Tibial artery (tissue), 4 donors: ENCODE measurements around the gene PSMB10.
A peak's percentile ranks its signal among the peaks of the same experiment; 100 is the strongest.
"Not testable (repeated sequence)": the region's sequence is repeated elsewhere in the genome, so short reads cannot be mapped to it uniquely, and the experiment has no call there.

ENCODE experiments used
- DNase-seq, 2 donors: peaks; one replicate each; pipeline ENCODE4 v3.0.0-alpha.2; 2019
- H3K27ac ChIP-seq, 2 donors: fragments of 200-600 bp; sonication (generic) in 1 of 2; 1 replicate in 1 of 2; 2 replicates in 1 of 2; pipeline ENCODE4 v1.5.1; 2018 to 2019; ENCODE audit warnings: mild to moderate bottlenecking in 1 of 2
- H3K27me3 ChIP-seq, 2 donors: fragments of 200-600 bp; sonication (generic) in 1 of 2; one replicate each; pipeline versions ENCODE4 v1.5.1 to v1.6.0; 2016 to 2019
- H3K36me3 ChIP-seq, 3 donors: fragments of 200-600 bp; sonication (generic) in 2 of 3; one replicate each; pipeline ENCODE4 v1.5.1; 2016 to 2019; ENCODE audit warnings: mild to moderate bottlenecking in 2 of 3
- H3K4me1 ChIP-seq, 4 donors: fragments of 200-600 bp; sonication (generic) in 2 of 4; 1 replicate in 3 of 4; 2 replicates in 1 of 4; pipeline ENCODE4 v1.5.1; 2016 to 2019
- H3K4me3 ChIP-seq, 2 donors: fragments of 200-600 bp; sonication (generic) in 1 of 2; 1 replicate in 1 of 2; 2 replicates in 1 of 2; pipeline ENCODE4 v1.5.1; 2018 to 2019; ENCODE audit warnings: mild to moderate bottlenecking in 2 of 2
- H3K9me3 ChIP-seq, 3 donors: fragments of 200-600 bp; sonication (generic) in 1 of 3; one replicate each; pipeline ENCODE4 v1.5.1; 2016 to 2019
- CTCF ChIP-seq, 2 experiments: fragments of 200-600 bp in 1 of 2; fragments of 450-650 bp in 1 of 2; IDR thresholded peaks; one replicate each; pipeline ENCODE4 v1.5.1; 2017 to 2019; ENCODE audit warnings: antibody characterized with exemption in 2 of 2, mild to moderate bottlenecking in 1 of 2, moderate library complexity in 1 of 2
- intact Hi-C: fragments of 100-400 bp; cut with DNase I; formaldehyde crosslinking; loops from one replicate; pipeline ENCODE4 v1.15.0; 2023; ENCODE audit warnings: low total_unique reads

The PSMB10 gene

GRCh38 chr16:67976205-67976604, 39.6 kb upstream of the PSMB10 start:
- no peak for TF ChIP-seq CTCF (IDR thresholded peaks at IDR 0.05)
- no peak for DNase-seq
- Histone ChIP-seq H3K4me3 (no peak overlapping the region), H3K27me3 (peaks cover 0 to 24% of the 10 kb centered on the region in 2 donors), H3K9me3 (no peaks in the 10 kb centered on the region), H3K4me1 (no peaks in the 10 kb centered on the region), H3K36me3 (no peaks in the 10 kb centered on the region), H3K27ac (no peak overlapping the region)
- intact Hi-C loops, result no loop called here

DNA sequence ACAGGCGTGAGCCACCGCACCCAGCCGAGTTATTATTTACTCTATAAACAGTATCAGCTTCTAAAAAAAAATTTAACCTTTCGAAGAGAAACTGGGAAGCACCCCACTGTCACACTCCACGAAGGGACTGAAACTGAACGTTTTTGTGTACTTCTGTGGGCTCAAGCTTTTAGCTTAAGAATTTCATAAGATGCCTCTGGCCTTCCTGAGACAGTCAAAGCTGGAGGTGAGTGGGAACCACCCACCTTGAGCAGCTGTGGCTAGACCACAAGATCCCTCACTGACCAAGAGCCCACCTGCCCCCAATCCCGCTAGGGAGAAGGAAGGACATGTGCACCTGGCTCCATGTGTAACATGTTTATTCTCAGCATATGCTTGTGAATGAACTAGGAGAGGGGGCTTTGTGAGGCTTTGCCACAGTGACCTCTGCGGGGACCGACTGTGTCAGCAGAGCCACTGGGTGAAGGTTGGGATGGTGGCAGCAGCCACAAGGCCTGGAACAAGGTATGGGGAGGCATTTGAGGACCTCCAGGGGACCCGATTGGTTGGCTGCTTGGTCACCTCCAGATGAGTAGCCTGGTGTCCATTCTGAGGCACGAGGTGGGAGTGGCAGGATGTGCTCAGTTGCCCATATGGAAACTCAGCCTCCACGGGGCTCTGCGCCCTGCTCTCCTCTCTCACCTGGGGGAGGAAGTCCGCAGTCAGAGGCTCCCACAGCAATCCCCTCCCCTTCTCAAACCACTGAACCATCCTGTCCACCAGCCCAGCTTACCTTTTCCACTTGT, 38.9 kb upstream of the PSMB10 start:
- TF ChIP-seq CTCF (IDR thresholded peaks at IDR 0.05), result no peak
- Histone ChIP-seq H3K27me3 (peaks cover 0 to 19% of the 10 kb centered on the region in 2 donors), H3K36me3 (no peaks in the 10 kb centered on the region), H3K4me3 (no peak overlapping the region), H3K27ac (no peak overlapping the region), H3K9me3 (no peaks in the 10 kb centered on the region), H3K4me1 (no peaks in the 10 kb centered on the region)
- no peak for DNase-seq
- intact Hi-C loops, result no loop called here

- intact Hi-C loops, H3K36me3 ChIP-seq, H3K9me3 ChIP-seq, H3K4me3 ChIP-seq, H3K27me3 ChIP-seq, H3K4me1 ChIP-seq, H3K27ac ChIP-seq, DNase-seq: not testable (repeated sequence)
These were observed 35.6 kb upstream of the PSMB10 start for GRCh38 chr16:67972285-67972684.

GRCh38 chr16:67971111-67971510, 34.5 kb upstream of the PSMB10 start:
- Histone ChIP-seq H3K27me3 (no peaks in the 10 kb centered on the region), H3K27ac (no peak overlapping the region), H3K9me3 (no peaks in the 10 kb centered on the region), H3K36me3 (no peaks in the 10 kb centered on the region), H3K4me1 (peaks cover 0 to 21% (median 17%) of the 10 kb centered on the region in 4 donors), H3K4me3 (no peak overlapping the region)
- no peak for TF ChIP-seq CTCF (IDR thresholded peaks at IDR 0.05)
- DNase-seq, result no peak
- intact Hi-C loops, result no loop called here

- H3K36me3 ChIP-seq, result no peaks in the 10 kb centered on the region
- no peak for TF ChIP-seq CTCF (IDR thresholded peaks at IDR 0.05)
- H3K27me3 ChIP-seq, result no peaks in the 10 kb centered on the region
- no peaks in the 10 kb centered on the region for H3K9me3 ChIP-seq
- peak overlapping the region; percentile 93 to 98 for H3K4me3 ChIP-seq
- no peak for DNase-seq
- peak overlapping the region; percentile 95 to 96 for H3K27ac ChIP-seq
- intact Hi-C loops, result no loop called here
- H3K4me1 ChIP-seq, result peaks cover 0 to 38% (median 32%) of the 10 kb centered on the region in 4 donors
These were observed 32.8 kb upstream of the PSMB10 start for GRCh38 chr16:67969254-67970039.
